ENCODE measurements around the gene MFSD6L. TPM values are rescaled to one million over a fixed set of nuclear protein-coding genes. Genes with fewer than 3 reads are reported as not detected.

Gene MFSD6L
- total RNA-seq, 1 donor from 2014 or later, result 11.2 TPM

DNA sequence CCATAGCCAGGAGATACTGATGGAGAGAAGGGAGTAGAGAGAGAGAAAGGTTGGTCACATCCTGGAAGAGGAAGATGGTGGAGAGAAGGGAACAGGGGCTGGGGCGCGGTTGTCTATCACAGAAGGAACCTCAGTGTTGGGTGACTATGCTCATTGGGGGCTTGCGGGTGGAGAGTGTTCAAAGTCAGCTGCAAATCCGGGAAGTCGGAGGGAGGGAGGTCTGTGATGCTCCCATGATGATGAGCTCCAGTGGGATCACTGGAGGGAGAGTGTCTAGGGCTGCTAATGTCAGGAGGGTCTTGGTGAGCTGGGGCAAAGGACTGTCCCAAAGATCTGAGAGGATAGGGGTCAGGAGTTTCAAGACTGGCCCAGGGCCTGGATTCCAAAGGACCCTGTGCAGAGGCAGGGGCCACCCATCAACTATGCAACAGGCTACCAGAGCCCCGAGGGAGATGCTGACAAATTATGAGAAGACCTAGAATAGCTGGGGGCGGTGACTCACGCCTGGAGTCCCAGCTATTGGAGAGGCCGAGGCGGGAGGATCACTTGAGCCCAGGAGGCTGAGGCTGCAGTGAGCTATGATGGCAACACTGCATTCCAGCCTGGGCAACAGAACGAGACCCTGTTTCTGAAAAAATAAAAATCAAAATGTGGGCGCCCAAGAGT is 43.4 kb downstream of the MFSD6L start:
- TF ChIP-seq, protein P1, sequence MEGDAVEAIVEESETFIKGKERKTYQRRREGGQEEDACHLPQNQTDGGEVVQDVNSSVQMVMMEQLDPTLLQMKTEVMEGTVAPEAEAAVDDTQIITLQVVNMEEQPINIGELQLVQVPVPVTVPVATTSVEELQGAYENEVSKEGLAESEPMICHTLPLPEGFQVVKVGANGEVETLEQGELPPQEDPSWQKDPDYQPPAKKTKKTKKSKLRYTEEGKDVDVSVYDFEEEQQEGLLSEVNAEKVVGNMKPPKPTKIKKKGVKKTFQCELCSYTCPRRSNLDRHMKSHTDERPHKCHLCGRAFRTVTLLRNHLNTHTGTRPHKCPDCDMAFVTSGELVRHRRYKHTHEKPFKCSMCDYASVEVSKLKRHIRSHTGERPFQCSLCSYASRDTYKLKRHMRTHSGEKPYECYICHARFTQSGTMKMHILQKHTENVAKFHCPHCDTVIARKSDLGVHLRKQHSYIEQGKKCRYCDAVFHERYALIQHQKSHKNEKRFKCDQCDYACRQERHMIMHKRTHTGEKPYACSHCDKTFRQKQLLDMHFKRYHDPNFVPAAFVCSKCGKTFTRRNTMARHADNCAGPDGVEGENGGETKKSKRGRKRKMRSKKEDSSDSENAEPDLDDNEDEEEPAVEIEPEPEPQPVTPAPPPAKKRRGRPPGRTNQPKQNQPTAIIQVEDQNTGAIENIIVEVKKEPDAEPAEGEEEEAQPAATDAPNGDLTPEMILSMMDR (IDR thresholded peaks at IDR 0.05; ENCODE audit: unreplicated experiment), result no peak
- no peak for DNase-seq (ENCODE audit: low spot score, unreplicated experiment)
- H3K4me1 Mint-ChIP-seq (ENCODE audit: low read depth), result no peaks in the 10 kb centered on the region
- H3K36me3 Mint-ChIP-seq (ENCODE audit: insufficient read depth), result no peaks in the 10 kb centered on the region
- peaks cover 37% of the 10 kb centered on the region for H3K27me3 Mint-ChIP-seq
- no peak overlapping the region for H3K27ac Mint-ChIP-seq
- no peak overlapping the region for H3K4me3 Mint-ChIP-seq (ENCODE audit: low read depth)
- H3K9me3 Mint-ChIP-seq (ENCODE audit: low read depth), result no peaks in the 10 kb centered on the region

DNA sequence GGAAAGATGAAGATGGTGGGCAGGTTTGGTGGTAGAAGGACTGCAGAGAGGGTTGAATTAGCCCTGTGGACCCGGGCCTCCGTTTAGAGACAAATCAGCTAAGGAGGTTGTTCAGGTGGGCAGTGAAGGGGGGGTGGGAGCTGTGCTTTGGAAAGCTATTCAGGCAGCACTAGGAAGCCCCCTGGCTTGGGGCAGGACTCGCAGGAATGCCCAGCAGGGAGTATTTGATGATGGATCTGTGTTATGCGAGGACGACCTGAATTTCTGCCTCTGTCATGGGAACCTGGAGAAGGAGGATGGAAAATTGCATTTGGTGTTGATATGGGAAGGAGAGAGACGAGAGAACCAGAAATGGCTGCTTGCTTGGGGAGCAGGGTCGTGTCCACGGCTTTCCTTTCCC is 44.3 kb downstream of the MFSD6L start:
- Mint-ChIP-seq H3K4me3 (ENCODE audit: low read depth) (no peak overlapping the region), H3K4me1 (ENCODE audit: low read depth) (no peaks in the 10 kb centered on the region), H3K27me3 (peaks cover 37% of the 10 kb centered on the region), H3K27ac (no peak overlapping the region), H3K9me3 (ENCODE audit: low read depth) (no peaks in the 10 kb centered on the region), H3K36me3 (ENCODE audit: insufficient read depth) (no peaks in the 10 kb centered on the region)
- TF ChIP-seq, protein P1 (IDR thresholded peaks at IDR 0.05; ENCODE audit: unreplicated experiment), result no peak
- no peak for DNase-seq (ENCODE audit: low spot score, unreplicated experiment)

DNA sequence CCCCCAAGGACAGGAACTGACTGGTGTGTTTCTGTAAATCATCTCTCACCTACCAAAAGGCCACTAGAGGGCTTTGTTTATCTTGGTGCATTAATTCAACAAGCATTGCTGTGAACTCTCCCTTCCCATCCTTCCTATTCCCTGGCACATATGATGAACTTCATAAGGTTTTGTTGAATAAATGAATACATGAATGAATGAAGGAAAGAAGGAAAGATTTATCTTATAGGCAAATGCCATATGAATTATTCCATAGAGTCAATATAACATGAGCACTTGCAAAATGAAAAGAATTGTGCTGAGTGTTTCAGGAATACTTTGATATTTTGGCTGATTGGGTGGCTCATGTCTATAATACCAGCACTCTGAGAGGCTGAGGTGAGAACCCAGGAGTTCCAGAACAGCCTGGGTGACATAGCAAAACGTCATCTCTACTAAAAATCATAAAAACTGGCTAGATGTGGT is 45.2 kb downstream of the MFSD6L start:
- H3K4me1 Mint-ChIP-seq (ENCODE audit: low read depth), result no peaks in the 10 kb centered on the region
- no peak overlapping the region for H3K4me3 Mint-ChIP-seq (ENCODE audit: low read depth)
- TF ChIP-seq, protein P1 (IDR thresholded peaks at IDR 0.05; ENCODE audit: unreplicated experiment), result peak; percentile 68
- no peaks in the 10 kb centered on the region for H3K36me3 Mint-ChIP-seq (ENCODE audit: insufficient read depth)
- H3K9me3 Mint-ChIP-seq (ENCODE audit: low read depth), result no peaks in the 10 kb centered on the region
- peaks cover 37% of the 10 kb centered on the region for H3K27me3 Mint-ChIP-seq
- no peak for DNase-seq (ENCODE audit: low spot score, unreplicated experiment)
- H3K27ac Mint-ChIP-seq, result no peak overlapping the region

DNA sequence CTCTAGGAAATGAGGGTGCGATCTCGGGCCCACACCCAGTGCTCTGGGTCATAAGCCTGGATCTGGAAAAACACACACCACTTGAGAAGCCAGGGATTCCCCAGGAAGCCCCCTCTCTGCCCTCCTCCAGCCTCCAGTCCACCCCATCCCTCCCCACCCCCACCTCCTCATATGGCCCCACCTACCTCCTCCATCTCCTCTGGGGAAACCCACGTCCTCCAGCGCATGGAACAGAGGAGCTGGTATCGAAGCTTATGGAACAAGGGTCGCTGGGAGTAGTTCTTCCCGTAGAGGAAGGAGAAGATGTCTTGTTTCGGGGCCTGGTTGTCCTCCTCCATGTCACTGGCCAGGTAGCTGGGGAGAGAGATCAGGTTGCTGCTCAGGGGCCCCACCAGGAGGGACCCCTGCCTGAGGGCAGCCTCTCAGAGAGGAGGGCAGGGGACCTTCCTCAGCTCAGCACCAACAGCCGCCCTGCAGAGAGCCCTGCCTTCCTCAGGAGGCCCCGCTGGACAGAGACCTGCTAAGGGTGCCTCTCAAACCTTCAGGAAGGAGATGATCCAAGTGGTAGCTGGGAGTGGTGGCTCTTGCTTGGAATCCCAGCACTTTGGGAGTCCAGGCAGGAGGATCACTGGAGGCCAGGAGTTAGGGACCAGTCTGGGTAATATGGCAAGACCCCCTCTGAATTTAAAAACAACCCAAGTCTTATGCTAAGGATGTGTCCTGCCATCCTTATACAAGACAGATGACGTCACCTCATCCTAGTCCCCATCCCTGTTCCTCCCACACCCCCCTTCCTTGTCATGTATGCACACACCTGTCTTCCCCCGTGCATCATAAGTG is 45.8 kb downstream of the MFSD6L start:
- no peak overlapping the region for H3K4me3 Mint-ChIP-seq (ENCODE audit: low read depth)
- no peaks in the 10 kb centered on the region for H3K4me1 Mint-ChIP-seq (ENCODE audit: low read depth)
- H3K27me3 Mint-ChIP-seq, result peaks cover 41% of the 10 kb centered on the region
- H3K9me3 Mint-ChIP-seq (ENCODE audit: low read depth), result no peaks in the 10 kb centered on the region
- TF ChIP-seq, protein P1 (IDR thresholded peaks at IDR 0.05; ENCODE audit: unreplicated experiment), result no peak
- DNase-seq (ENCODE audit: low spot score, unreplicated experiment), result no peak
- no peak overlapping the region for H3K27ac Mint-ChIP-seq
- no peaks in the 10 kb centered on the region for H3K36me3 Mint-ChIP-seq (ENCODE audit: insufficient read depth)

DNA sequence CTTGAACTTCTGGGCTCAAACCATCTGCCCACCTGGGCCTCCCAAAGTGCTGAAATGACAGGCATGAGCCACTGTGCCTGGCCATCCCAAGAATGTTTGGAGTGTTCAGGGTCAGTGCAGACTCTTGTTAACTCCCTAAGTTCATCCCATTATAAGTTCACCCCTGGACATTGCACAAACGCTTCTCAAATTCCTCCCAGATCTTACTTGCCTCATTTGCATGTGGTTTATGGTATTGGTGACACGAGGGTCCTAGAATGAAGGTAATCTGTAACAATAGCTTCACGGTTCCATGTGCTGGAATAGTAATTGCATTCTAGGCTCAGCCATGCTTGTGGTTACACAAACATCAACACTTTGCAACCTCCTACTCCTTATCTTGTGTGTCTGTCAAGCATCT is 49.5 kb downstream of the MFSD6L start:
- Mint-ChIP-seq H3K4me3 (ENCODE audit: low read depth) (no peak overlapping the region), H3K27ac (no peak overlapping the region), H3K4me1 (ENCODE audit: low read depth) (no peaks in the 10 kb centered on the region), H3K9me3 (ENCODE audit: low read depth) (no peaks in the 10 kb centered on the region), H3K36me3 (ENCODE audit: insufficient read depth) (no peaks in the 10 kb centered on the region), H3K27me3 (peaks cover 29% of the 10 kb centered on the region)
- no peak for DNase-seq (ENCODE audit: low spot score, unreplicated experiment)
- TF ChIP-seq, protein P1 (IDR thresholded peaks at IDR 0.05; ENCODE audit: unreplicated experiment), result no peak
